GM12891 (cell line): ENCODE results near the gene CCSER1.

ENCODE experiments used
- PAX5 ChIP-seq: IDR thresholded peaks from 2 replicates; pipeline ENCODE4 v1.6.1; 2011; ENCODE audit warnings: low read length, moderate library complexity, mild to moderate bottlenecking; ENCODE audit not compliant: insufficient read depth, severe bottlenecking
- POLR2A ChIP-seq: IDR thresholded peaks from 2 replicates; pipeline ENCODE4 v1.6.1; 2011; ENCODE audit warnings: low read depth, low read length, control low read depth
- POLR2AphosphoS5 ChIP-seq: IDR thresholded peaks from 2 replicates; pipeline ENCODE4 v1.6.1; 2011; ENCODE audit warnings: low read depth, low read length, control low read depth
- POU2F2 ChIP-seq: IDR thresholded peaks from 2 replicates; pipeline ENCODE4 v1.6.1; 2011; ENCODE audit warnings: low read depth, mild to moderate bottlenecking, control low read depth, low read length, moderate library complexity
- SPI1 ChIP-seq: IDR thresholded peaks from 2 replicates; pipeline ENCODE4 v1.6.1; 2011; ENCODE audit warnings: low read depth, low read length, control low read depth
- TAF1 ChIP-seq: IDR thresholded peaks from 2 replicates; pipeline ENCODE4 v1.6.1; 2011; ENCODE audit warnings: low read depth, low read length, control low read depth

DNA sequence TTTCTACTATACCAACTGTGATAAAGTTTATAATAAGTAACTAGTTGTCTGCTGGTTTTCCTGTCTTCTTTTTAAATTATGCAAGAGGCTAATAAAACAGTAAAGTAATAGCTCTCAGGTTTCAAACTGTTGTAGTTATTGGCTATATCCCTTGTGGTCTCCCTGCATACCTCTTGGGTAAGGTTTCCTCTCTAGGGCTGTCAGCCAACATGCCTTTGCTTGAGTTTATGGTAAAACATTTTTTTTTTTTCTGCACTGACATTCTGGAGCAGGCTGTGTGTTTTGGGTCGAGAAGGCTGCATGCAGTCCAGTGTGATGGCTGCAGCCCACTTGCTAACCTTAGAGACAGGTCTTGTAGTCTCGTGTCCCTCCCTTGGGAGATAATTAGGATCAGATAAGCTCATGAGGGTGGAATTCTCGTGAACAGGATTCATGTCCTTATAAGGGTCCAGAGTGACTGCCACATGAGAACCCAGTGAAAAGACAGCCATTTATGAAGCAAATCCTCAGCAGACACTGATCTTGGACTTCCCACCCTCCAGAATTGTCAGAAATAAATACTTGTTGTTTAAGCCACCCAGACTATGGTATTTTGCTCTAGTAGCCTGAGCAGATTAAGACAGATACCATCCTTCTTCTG lies 831.2 kb downstream of the CCSER1 start:
- TF ChIP-seq POLR2AphosphoS5: no peak
- TF ChIP-seq POLR2A: no peak
- no peak for TF ChIP-seq TAF1
- TF ChIP-seq SPI1: no peak
- TF ChIP-seq PAX5: no peak
- TF ChIP-seq POU2F2: no peak
